Posterior vena cava (tissue), 2 donors: ENCODE data around the gene UVRAG. TPM values are rescaled to one million over a fixed set of nuclear protein-coding genes. Genes with fewer than 3 reads are reported as not detected.
"Not testable (repeated sequence)": the region's sequence is repeated elsewhere in the genome, so short reads cannot be mapped to it uniquely, and the experiment has no call there.

Source experiments
- DNase-seq: peaks from one replicate; pipeline ENCODE4 v3.0.0-alpha.2; 2020; ENCODE audit warnings: low spot score
- intact Hi-C, 2 donors: fragments of 100-400 bp; cut with DNase I; formaldehyde crosslinking; loops; one replicate each; pipeline versions ENCODE4 v1.14.1 to v1.14.2; 2022 to 2023
- total RNA-seq, 2 donors: library from RNA; stranded (reverse); fragmentation: NEBNext Ultra II Directional; extraction: Animal tissue kit (Norgen Biotek cat#: 25700); gene quantifications; one replicate each; pipeline ENCODE4 v1.2.1, GENCODE V29; 2021
- donor health status: DM: yes; HTN: yes; CAD: no.
- donor health status: DM: yes; HTN: yes; CAD: no.

UVRAG gene
- total RNA-seq, 2 donors from 2014 or later: 27.0 to 27.8 TPM

- DNase-seq: no peak
- intact Hi-C loops: no loop called here
These were observed 115.5 kb downstream of the UVRAG start for GRCh38 chr11:75930534-75930933.

DNA sequence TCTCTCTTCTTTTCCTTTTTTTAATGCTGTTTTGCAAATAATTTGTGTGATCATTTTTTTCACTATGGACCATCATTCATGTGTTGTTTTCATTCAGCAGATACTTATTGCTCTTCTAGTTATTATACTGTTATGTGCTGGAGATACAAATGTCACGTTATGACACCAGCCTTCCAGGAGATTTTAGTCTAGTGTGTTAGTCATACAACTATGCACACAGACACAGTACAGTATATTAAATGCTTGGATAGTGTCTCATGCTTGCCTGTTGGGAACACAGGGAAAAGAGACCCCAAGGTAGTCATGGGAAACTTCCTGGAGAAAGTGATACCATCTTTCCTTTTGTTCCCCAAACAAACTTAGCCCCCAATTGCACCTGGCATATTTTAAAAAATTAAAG lies 116.1 kb downstream of the UVRAG start:
- no peak for DNase-seq
- intact Hi-C loops: no loop called here

DNA sequence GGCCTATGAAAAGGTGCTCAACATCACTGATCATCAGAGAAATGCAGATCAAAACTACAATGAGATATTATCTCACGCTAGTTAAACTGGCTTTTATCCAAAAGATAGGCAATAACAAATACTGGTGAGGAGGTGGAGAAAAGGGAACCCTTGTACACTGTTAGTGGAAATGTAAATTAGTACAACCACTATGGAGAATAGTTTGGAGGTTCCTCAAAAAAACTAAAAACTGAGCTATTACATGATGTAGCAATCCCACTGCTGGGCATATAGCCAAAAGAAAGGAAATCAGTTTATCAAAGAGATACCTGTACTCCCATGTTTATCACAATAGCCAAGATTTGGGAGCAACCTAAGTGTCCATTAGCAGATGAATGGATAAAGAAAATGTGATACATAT lies 118.7 kb downstream of the UVRAG start:
- intact Hi-C loops, DNase-seq: not testable (repeated sequence)

- no peak for DNase-seq
- intact Hi-C loops: no loop called here
These were observed 119.8 kb downstream of the UVRAG start for GRCh38 chr11:75934851-75935250.

DNA sequence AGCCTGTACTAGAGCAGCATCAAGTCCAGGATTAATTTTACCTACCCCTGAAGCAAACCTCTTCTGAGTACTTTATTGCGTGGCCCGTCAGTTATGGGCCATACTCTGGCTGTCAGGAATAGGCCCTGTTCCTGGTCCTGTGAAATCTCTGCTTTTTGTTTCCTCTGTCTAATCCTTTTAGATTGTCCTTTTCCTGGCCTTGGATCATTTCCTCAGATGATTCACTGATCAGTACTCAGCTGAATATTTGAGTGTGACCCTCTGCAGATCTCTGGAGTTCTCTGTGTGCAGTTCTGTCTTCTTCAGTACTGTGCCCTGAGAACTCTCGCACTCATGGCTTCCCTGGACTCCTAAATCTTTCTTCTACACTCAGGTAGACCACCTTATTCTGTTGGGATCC lies 123.5 kb downstream of the UVRAG start:
- DNase-seq: no peak
- intact Hi-C loops: no loop called here

- intact Hi-C loops: no loop called here
- DNase-seq: no peak
These were observed 124.5 kb downstream of the UVRAG start for GRCh38 chr11:75939516-75939915.

- DNase-seq: no peak
- intact Hi-C loops: no loop called here
These were observed 125.0 kb downstream of the UVRAG start for GRCh38 chr11:75939992-75940391.

- DNase-seq: no peak
- intact Hi-C loops: no loop called here
These were observed 125.9 kb downstream of the UVRAG start for GRCh38 chr11:75940911-75941310.

DNA sequence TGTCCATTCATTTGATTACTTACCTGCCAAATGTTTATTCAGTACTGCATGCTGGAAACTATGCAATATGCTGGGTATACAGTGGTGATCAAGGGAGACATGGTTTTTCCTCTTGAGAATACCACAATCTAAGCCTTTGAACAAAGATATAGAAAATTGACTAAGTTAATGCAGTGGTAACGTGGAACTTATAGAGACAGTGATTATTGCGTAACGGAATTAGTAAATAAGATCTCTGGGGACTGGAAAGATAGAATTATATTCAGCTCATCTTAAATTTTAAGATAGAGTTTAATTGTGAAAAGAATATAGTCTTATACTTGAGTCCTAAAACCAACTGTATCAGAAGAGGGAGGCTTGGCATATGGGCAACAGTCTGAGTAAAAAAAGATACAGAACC lies 129.5 kb downstream of the UVRAG start:
- no peak for DNase-seq
- intact Hi-C loops: no loop called here

- intact Hi-C loops: no loop called here
These were observed 130.4 kb downstream of the UVRAG start for GRCh38 chr11:75945446-75945845.

GRCh38 chr11:75945947-75946346 lies 130.9 kb downstream of the UVRAG start:
- intact Hi-C loops: no loop called here

More at GRCh38 chr11:75945446-75945845, 130.4 kb downstream of the UVRAG start:
- DNase-seq: no peak

GRCh38 chr11:75946531-75947530 lies 131.8 kb downstream of the UVRAG start:
- intact Hi-C loops: no loop called here
- no peak for DNase-seq

More at GRCh38 chr11:75945947-75946346, 130.9 kb downstream of the UVRAG start:
- DNase-seq: no peak

DNA sequence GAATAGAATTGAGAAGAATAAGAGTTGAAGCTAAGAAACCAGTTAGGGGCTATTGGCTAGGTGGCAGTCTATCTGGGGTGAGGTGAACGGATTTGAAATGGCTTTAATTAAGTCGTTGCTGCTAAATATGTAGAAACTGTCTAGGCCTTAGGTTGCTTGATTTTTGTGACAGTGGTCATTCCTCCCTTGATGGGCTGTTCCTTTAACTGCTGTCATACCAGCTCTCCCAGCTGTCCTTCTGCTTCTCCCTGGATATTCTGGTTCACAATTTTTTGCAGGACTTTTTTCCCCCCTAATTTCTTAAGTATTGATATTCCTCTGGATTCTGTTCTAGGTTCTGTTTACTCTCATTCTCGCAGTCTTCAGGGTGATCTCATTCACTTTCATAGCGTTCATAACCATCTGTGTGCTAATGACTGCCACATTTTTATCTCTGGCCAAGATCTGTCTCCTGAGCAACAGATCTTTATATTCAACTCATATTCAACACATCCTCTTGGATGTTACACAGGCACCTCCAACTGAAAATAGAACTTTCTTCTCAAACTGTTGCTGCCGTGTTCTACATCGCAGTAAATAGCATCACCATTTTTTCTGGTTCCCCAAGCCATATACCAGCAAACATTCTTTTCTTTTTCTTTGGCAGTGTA lies 134.1 kb downstream of the UVRAG start:
- no peak for DNase-seq
- intact Hi-C loops: no loop called here

GRCh38 chr11:75950141-75950540 lies 135.1 kb downstream of the UVRAG start:
- no peak for DNase-seq
- intact Hi-C loops: loop anchor here in 1 of 2 donors (5.0 kb wide), 1 partner anchor 1148 kb away; no protein-coding TSS in a partner anchor

DNA sequence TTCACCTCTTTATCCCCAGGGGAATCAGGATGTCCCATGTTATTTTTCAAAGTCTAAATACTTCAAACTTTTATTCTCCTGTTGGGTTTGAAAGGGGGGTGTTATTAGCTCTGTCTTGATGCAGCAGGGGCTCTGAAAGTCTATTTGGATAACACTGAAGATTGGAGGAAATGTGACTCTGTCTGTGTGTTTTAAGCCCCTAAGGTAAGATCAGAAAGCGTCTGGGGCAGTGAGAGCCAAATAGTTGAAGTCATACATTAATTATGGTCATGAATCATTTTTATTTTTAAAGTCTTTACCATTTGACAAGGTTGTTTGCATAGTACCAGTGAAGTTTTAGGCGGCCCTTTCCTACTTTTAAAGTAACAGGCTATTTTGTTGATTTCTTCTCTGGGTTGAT lies 139.0 kb downstream of the UVRAG start:
- no peak for DNase-seq
- intact Hi-C loops: loop anchor here in 1 of 2 donors (5.0 kb wide), 1 partner anchor 1152 kb away; no protein-coding TSS in a partner anchor

GRCh38 chr11:75955443-75955842 lies 140.4 kb downstream of the UVRAG start:
- DNase-seq: peak; percentile 52
- intact Hi-C loops: no loop called here

- intact Hi-C loops: no loop called here
- DNase-seq: no peak
These were observed 144.5 kb downstream of the UVRAG start for GRCh38 chr11:75959540-75959939.

DNA sequence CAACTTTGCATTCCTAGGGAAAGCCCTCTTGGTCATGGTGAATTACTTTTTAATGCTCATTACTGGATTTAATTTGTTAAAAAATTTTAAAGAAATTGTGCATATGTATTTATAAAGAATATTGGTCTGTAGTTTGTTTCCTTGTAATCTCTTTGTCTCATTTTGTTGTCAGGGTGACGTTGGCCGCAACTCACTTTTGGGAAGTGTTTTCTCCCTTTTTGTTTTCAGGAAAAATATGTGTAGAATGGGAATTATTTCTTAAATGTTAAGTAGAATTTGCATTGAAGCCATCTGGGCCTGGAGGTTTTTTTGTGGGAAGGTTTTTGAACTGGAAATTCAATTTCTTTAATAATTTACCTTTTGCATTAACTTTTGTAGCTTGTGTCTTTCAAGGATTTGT lies 149.1 kb downstream of the UVRAG start:
- intact Hi-C loops: no loop called here
- DNase-seq: no peak

DNA sequence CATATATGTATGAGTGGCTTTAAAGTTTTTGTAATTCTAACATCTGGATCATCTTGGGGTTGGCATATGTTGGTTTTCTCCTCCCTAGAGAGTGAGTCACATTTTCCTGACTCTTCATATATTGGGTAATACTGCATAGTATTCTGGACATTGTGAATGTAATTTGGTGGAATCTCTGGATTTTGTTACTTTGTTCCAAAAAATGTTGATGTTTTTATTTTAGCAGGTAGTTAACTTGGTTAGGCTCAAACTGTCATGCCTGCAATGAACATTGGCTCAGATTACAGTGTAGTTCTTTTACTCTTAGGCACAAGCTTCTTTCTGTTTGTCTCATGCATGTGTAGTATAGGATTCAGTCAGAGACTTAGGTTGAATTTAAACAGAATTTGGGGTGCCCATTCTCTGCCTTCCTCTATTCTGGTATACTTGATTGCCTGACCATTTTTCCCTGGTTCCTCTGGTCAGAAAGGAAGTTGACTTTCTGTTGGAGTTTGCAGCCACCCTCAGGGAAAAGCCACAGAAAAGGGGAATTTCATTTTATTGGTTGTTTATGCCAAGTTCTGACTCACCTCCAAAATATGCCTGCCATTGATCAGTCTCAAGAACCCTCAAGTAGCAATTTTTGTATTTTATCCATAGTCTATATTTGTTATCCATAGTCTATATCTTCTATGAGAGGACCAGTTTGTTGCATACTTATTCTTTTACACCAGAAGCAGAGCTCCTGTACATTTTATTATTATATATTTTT lies 151.7 kb downstream of the UVRAG start:
- intact Hi-C loops: no loop called here

More for the DNA sequence above, 151.7 kb downstream of the UVRAG start:
- no peak for DNase-seq
